ENCODE measurements around the gene CFAP90. TPM values are rescaled to one million over a fixed set of nuclear protein-coding genes. Genes with fewer than 3 reads are reported as not detected.

Gene CFAP90
- total RNA-seq, 1 experiment from 2014 or later, result not detected

DNA sequence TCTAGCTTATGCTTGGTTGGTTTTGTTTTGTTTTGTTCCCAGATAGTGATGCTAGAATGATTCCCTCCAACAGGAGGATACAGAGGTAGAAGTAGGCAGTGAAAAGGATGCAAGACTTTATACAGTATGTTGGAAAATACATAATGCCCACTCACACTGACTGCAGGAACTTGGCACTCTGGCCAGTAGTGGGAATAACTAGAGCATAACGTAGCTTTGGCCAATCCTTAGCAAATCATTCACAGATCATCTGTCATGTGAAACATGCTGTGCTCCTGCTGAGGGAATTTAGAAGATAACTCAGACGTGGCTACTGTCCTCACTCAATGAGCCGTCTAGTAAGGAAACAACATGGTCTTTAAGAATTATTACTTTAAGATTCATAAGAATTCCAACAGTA, 13.5 kb downstream of the CFAP90 start:
- H4K20me1 ChIP-seq (ENCODE audit: insufficient read depth), result no peaks in the 10 kb centered on the region
- H3K9me3 ChIP-seq (ENCODE audit: control insufficient read depth in 1 of 2, insufficient read depth in 1 of 2, low read depth in 1 of 2, low read length in 2 of 2), result no peaks in the 10 kb centered on the region
- no peaks in the 10 kb centered on the region for H3K36me3 ChIP-seq (ENCODE audit: control insufficient read depth in 1 of 2, insufficient read depth in 2 of 2, low read length in 2 of 2)
- no peak for TF ChIP-seq FOSL1 (IDR thresholded peaks at IDR 0.05; ENCODE audit: low read depth)
- TF ChIP-seq SP1 (IDR thresholded peaks at IDR 0.05; ENCODE audit: low read depth), result no peak
- TF ChIP-seq YY1 (IDR thresholded peaks at IDR 0.05; ENCODE audit: extremely low read depth, insufficient replicate concordance, low read depth, low read length), result no peak
- no peak for TF ChIP-seq ZBTB33 (IDR thresholded peaks at IDR 0.05; ENCODE audit: extremely low read depth, insufficient replicate concordance, low read length)
- TF ChIP-seq ELF1 (IDR thresholded peaks at IDR 0.05; ENCODE audit: borderline replicate concordance, low read depth), result no peak
- H3K9ac ChIP-seq (ENCODE audit: low read length), result no peak overlapping the region
- DNase-seq (ENCODE audit: low read depth, low spot score) (no peak), ATAC-seq (no peak)
- no peaks in the 10 kb centered on the region for H3K4me1 ChIP-seq (ENCODE audit: control insufficient read depth in 1 of 2, insufficient read depth in 2 of 2, low read length in 2 of 2)
- no peak overlapping the region for H2AFZ ChIP-seq (ENCODE audit: low read depth, low read length, poor library complexity, severe bottlenecking)
- BruUV-seq (replicated peaks), result no TSS peak
- POLR2A ChIA-PET, result no interaction called here
- no peaks in the 10 kb centered on the region for H3K9me2 ChIP-seq (ENCODE audit: insufficient read depth)
- H3K79me2 ChIP-seq (ENCODE audit: insufficient read depth, low read length), result no peaks in the 10 kb centered on the region
- peaks cover 4% of the 10 kb centered on the region; the same call in 1 of the 2 replicates for H3K27me3 ChIP-seq (ENCODE audit: insufficient read depth, low read length)
- H3K27ac ChIP-seq (ENCODE audit: low read depth, low read length), result no peak overlapping the region
- intact Hi-C loops (cut with micrococcal nuclease), result no loop called here
- RAD21 ChIA-PET (ENCODE audit: low non-redundant PET in 1 of 2, low total read pairs in 2 of 2, uncharacterized antibody in 2 of 2, unreplicated experiment in 2 of 2), result no interaction called here
- CTCF ChIA-PET, result interaction anchor here (0.9 kb wide), 1 partner anchor 9 kb away, joined by 3 read pairs; no protein-coding TSS in a partner anchor
- H3K4me3 ChIP-seq (replicated peaks in 1 of 2; ENCODE audit: low read depth in 1 of 2, low read length in 2 of 2), result no peak overlapping the region
- H3K4me2 ChIP-seq (ENCODE audit: low read length), result no peak overlapping the region

DNA sequence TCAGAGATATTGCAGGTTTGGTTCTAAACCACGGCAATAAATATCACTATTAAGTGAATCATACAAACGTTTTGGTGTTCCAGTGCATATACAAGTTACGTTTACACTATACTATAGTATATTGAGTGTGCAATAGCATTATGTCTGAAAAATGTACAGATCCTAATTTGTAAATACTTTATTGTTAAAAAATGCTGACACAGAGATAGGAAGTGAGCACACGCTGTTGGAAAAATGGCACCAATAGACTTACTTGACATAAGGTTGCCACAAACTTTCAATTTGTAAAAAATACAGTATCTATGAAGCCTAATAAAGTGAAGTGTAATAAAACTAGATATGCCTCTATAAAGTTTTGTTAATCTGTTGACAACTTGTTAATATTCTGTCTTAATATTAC, 16.0 kb downstream of the CFAP90 start:
- H3K4me2 ChIP-seq (ENCODE audit: low read length), result no peak overlapping the region
- CTCF ChIA-PET, result no interaction called here
- H4K20me1 ChIP-seq (ENCODE audit: insufficient read depth), result no peaks in the 10 kb centered on the region
- no peak overlapping the region for H2AFZ ChIP-seq (ENCODE audit: low read depth, low read length, poor library complexity, severe bottlenecking)
- RAD21 ChIA-PET (ENCODE audit: low non-redundant PET in 1 of 2, low total read pairs in 2 of 2, uncharacterized antibody in 2 of 2, unreplicated experiment in 2 of 2), result no interaction called here
- DNase-seq (ENCODE audit: low read depth, low spot score) (no peak), ATAC-seq (no peak)
- H3K79me2 ChIP-seq (ENCODE audit: insufficient read depth, low read length), result no peaks in the 10 kb centered on the region
- H3K4me3 ChIP-seq (replicated peaks in 1 of 2; ENCODE audit: low read depth in 1 of 2, low read length in 2 of 2), result no peak overlapping the region
- no TSS peak for BruUV-seq (replicated peaks)
- H3K36me3 ChIP-seq (ENCODE audit: control insufficient read depth in 1 of 2, insufficient read depth in 2 of 2, low read length in 2 of 2), result no peaks in the 10 kb centered on the region
- peaks cover 13% of the 10 kb centered on the region; the same call in 1 of the 2 replicates for H3K27me3 ChIP-seq (ENCODE audit: insufficient read depth, low read length)
- no peaks in the 10 kb centered on the region for H3K9me2 ChIP-seq (ENCODE audit: insufficient read depth)
- POLR2A ChIA-PET, result no interaction called here
- no peaks in the 10 kb centered on the region for H3K9me3 ChIP-seq (ENCODE audit: control insufficient read depth in 1 of 2, insufficient read depth in 1 of 2, low read depth in 1 of 2, low read length in 2 of 2)
- TF ChIP-seq POLR2A (IDR thresholded peaks at IDR 0.05; ENCODE audit: borderline replicate concordance, extremely low read depth, insufficient read depth, insufficient read length), result no peak
- H3K9ac ChIP-seq (ENCODE audit: low read length), result no peak overlapping the region
- H3K4me1 ChIP-seq (ENCODE audit: control insufficient read depth in 1 of 2, insufficient read depth in 2 of 2, low read length in 2 of 2), result no peaks in the 10 kb centered on the region
- intact Hi-C loops (cut with micrococcal nuclease), result no loop called here
- H3K27ac ChIP-seq (ENCODE audit: low read depth, low read length), result no peak overlapping the region
